NCI-H510A (cell line): ENCODE results near the gene HIPK2.
"Not testable (repeated sequence)": the region's sequence is repeated elsewhere in the genome, so short reads cannot be mapped to it uniquely, and the experiment has no call there.

Experiments used
- DNase-seq: peaks from one replicate; lab custom pipeline; 2025; lab: John Stamatoyannopoulos, UW

The HIPK2 gene

GRCh38 chr7:139671967-139672366 lies 105.8 kb downstream of the HIPK2 start:
- no peak for DNase-seq

GRCh38 chr7:139670662-139671061 lies 107.1 kb downstream of the HIPK2 start:
- not testable (repeated sequence) for DNase-seq

- DNase-seq: no peak
Observed at GRCh38 chr7:139669106-139670061, 108.4 kb downstream of the HIPK2 start.

- DNase-seq: no peak
Observed at GRCh38 chr7:139667377-139667776, 110.4 kb downstream of the HIPK2 start.

- no peak for DNase-seq
Observed at GRCh38 chr7:139666501-139666900, 111.3 kb downstream of the HIPK2 start.

GRCh38 chr7:139664434-139664833 lies 113.4 kb downstream of the HIPK2 start:
- no peak for DNase-seq

- DNase-seq: no peak
Observed at GRCh38 chr7:139663608-139664177, 114.1 kb downstream of the HIPK2 start.

- DNase-seq: no peak
Observed at GRCh38 chr7:139661903-139662302, 115.9 kb downstream of the HIPK2 start.

GRCh38 chr7:139661043-139661440 lies 116.8 kb downstream of the HIPK2 start:
- no peak for DNase-seq

GRCh38 chr7:139660317-139661042 lies 117.3 kb downstream of the HIPK2 start:
- DNase-seq: no peak

- no peak for DNase-seq
Observed at GRCh38 chr7:139659922-139660316, 117.9 kb downstream of the HIPK2 start.

GRCh38 chr7:139658908-139659675 lies 118.7 kb downstream of the HIPK2 start:
- DNase-seq: no peak

GRCh38 chr7:139658296-139658695 lies 119.5 kb downstream of the HIPK2 start:
- DNase-seq: no peak

GRCh38 chr7:139657725-139658124 lies 120.1 kb downstream of the HIPK2 start:
- DNase-seq: no peak

GRCh38 chr7:139656387-139656786 lies 121.4 kb downstream of the HIPK2 start:
- DNase-seq: no peak

- no peak for DNase-seq
Observed at GRCh38 chr7:139655305-139655704, 122.5 kb downstream of the HIPK2 start.

GRCh38 chr7:139654276-139655181 lies 123.3 kb downstream of the HIPK2 start:
- DNase-seq: no peak

- DNase-seq: no peak
Observed at GRCh38 chr7:139651914-139652313, 125.9 kb downstream of the HIPK2 start.

GRCh38 chr7:139651308-139651707 lies 126.5 kb downstream of the HIPK2 start:
- no peak for DNase-seq

GRCh38 chr7:139650429-139651100 lies 127.2 kb downstream of the HIPK2 start:
- no peak for DNase-seq
